Osteocyte (in vitro differentiated cells): Measurements from ENCODE around the gene GPHN. TPM values are rescaled to one million over a fixed set of nuclear protein-coding genes. Genes with fewer than 3 reads are reported as not detected.

Experiments
- DNase-seq: peaks from one replicate; pipeline ENCODE4 v3.0.0; 2021; ENCODE audit warnings: mixed read lengths; ENCODE audit not compliant: unreplicated experiment; ENCODE audit errors: extremely low spot score
- H3K27ac Mint-ChIP-seq: one replicate; pipeline ENCODE4 v1.8.0; 2021; ENCODE audit warnings: mild to moderate bottlenecking, mixed read lengths; ENCODE audit not compliant: unreplicated experiment
- H3K27me3 Mint-ChIP-seq: one replicate; pipeline ENCODE4 v1.8.0; 2021; ENCODE audit warnings: mixed read lengths; ENCODE audit not compliant: unreplicated experiment
- H3K36me3 Mint-ChIP-seq: one replicate; pipeline ENCODE4 v1.8.0; 2021; ENCODE audit warnings: mixed read lengths; ENCODE audit not compliant: unreplicated experiment
- H3K4me1 Mint-ChIP-seq: one replicate; pipeline ENCODE4 v1.8.0; 2021; ENCODE audit warnings: mixed read lengths; ENCODE audit not compliant: unreplicated experiment
- H3K4me3 Mint-ChIP-seq: one replicate; pipeline ENCODE4 v1.8.0; 2021; ENCODE audit warnings: mild to moderate bottlenecking, moderate library complexity, mixed read lengths; ENCODE audit not compliant: unreplicated experiment
- H3K9me3 Mint-ChIP-seq: one replicate; pipeline ENCODE4 v1.8.0; 2021; ENCODE audit warnings: mixed read lengths; ENCODE audit not compliant: unreplicated experiment
- CTCF ChIP-seq: fragments of 200-600 bp; sonication (generic); IDR thresholded peaks from 2 replicates; pipeline ENCODE4 v1.5.0; 2021; ENCODE audit warnings: antibody characterized with exemption, mild to moderate bottlenecking, moderate library complexity
- total RNA-seq: library from RNA; stranded (reverse); gene quantifications from 2 replicates; pipeline ENCODE4 v1.2.1, GENCODE V29; 2021

GPHN gene
- total RNA-seq, 1 donor from 2014 or later: 17.7 TPM

- Mint-ChIP-seq H3K36me3 (peaks cover 3% of the 10 kb centered on the region), H3K9me3 (peaks cover 20% of the 10 kb centered on the region), H3K27ac (no peak overlapping the region), H3K4me1 (no peaks in the 10 kb centered on the region), H3K27me3 (no peaks in the 10 kb centered on the region), H3K4me3 (no peak overlapping the region)
- no peak for DNase-seq
- TF ChIP-seq CTCF: no peak
Observed at GRCh38 chr14:66606826-66607225, 98.9 kb downstream of the GPHN start.

GRCh38 chr14:66610154-66610563 is 102.2 kb downstream of the GPHN start:
- H3K27ac Mint-ChIP-seq: no peak overlapping the region

GRCh38 chr14:66613344-66613743 is 105.4 kb downstream of the GPHN start:
- Mint-ChIP-seq H3K9me3 (peaks cover 23% of the 10 kb centered on the region), H3K4me1 (no peaks in the 10 kb centered on the region), H3K36me3 (peaks cover 3% of the 10 kb centered on the region), H3K27ac (no peak overlapping the region), H3K27me3 (no peaks in the 10 kb centered on the region), H3K4me3 (no peak overlapping the region)
- DNase-seq: no peak
- no peak for TF ChIP-seq CTCF

More at GRCh38 chr14:66610154-66610563, 102.2 kb downstream of the GPHN start:
- no peak for TF ChIP-seq CTCF
- H3K36me3 Mint-ChIP-seq: peaks cover 3% of the 10 kb centered on the region
- no peak overlapping the region for H3K4me3 Mint-ChIP-seq
- no peak for DNase-seq
- no peaks in the 10 kb centered on the region for H3K4me1 Mint-ChIP-seq
- H3K9me3 Mint-ChIP-seq: peaks cover 20% of the 10 kb centered on the region
- no peaks in the 10 kb centered on the region for H3K27me3 Mint-ChIP-seq

GRCh38 chr14:66619952-66620351 is 112.0 kb downstream of the GPHN start:
- no peak for TF ChIP-seq CTCF
- Mint-ChIP-seq H3K27me3 (no peaks in the 10 kb centered on the region), H3K27ac (no peak overlapping the region), H3K4me1 (peaks cover 4% of the 10 kb centered on the region), H3K9me3 (peaks cover 9% of the 10 kb centered on the region), H3K4me3 (no peak overlapping the region), H3K36me3 (no peaks in the 10 kb centered on the region)
- no peak for DNase-seq

GRCh38 chr14:66623838-66624237 is 115.9 kb downstream of the GPHN start:
- DNase-seq: no peak
- Mint-ChIP-seq H3K27me3 (no peaks in the 10 kb centered on the region), H3K4me1 (peaks cover 10% of the 10 kb centered on the region), H3K9me3 (no peaks in the 10 kb centered on the region), H3K4me3 (no peak overlapping the region), H3K27ac (no peak overlapping the region), H3K36me3 (no peaks in the 10 kb centered on the region)
- no peak for TF ChIP-seq CTCF
